HepG2 (cell line): Measurements from ENCODE around the gene CA9. TPM values are rescaled to one million over a fixed set of nuclear protein-coding genes. Genes with fewer than 3 reads are reported as not detected.
A peak's percentile ranks its signal among the peaks of the same experiment; 100 is the strongest.

Experiments used
- ARID4A ChIP-seq: sonication (generic); formaldehyde crosslinking; IDR thresholded peaks from 2 replicates; pipeline ENCODE4 v1.5.0; 2020; ENCODE audit warnings: mild to moderate bottlenecking, missing genetic modification reagents, borderline replicate concordance
- CBX1 ChIP-seq: IDR thresholded peaks from one replicate; pipeline ENCODE4 v1.6.1; 2016; ENCODE audit warnings: antibody characterized with exemption, low read depth
- CCDC6 ChIP-seq: sonication (generic); formaldehyde crosslinking; IDR thresholded peaks from 2 replicates; pipeline ENCODE4 v1.8.1; 2022; ENCODE audit warnings: mild to moderate bottlenecking, missing genetic modification reagents, moderate library complexity
- CHCHD3 ChIP-seq: sonication (generic); formaldehyde crosslinking; IDR thresholded peaks from 2 replicates; pipeline ENCODE4 v1.8.0; 2022; ENCODE audit warnings: mild to moderate bottlenecking, missing genetic modification reagents, moderate library complexity
- NCOR1 ChIP-seq: fragments of 200-600 bp; sonication (generic); IDR thresholded peaks from 2 replicates; pipeline ENCODE4 v1.7.0; 2017; ENCODE audit warnings: antibody characterized with exemption, low read length, borderline replicate concordance
- PHF5A ChIP-seq: IDR thresholded peaks from one replicate; pipeline ENCODE4 v1.6.1; 2018; ENCODE audit warnings: low read depth, missing genetic modification reagents; ENCODE audit not compliant: unreplicated experiment
- ZBTB38 ChIP-seq: sonication (generic); formaldehyde crosslinking; IDR thresholded peaks from 2 replicates; pipeline ENCODE4 v1.5.1; 2020; ENCODE audit warnings: mild to moderate bottlenecking, missing genetic modification reagents
- ZBTB49 ChIP-seq: sonication (generic); formaldehyde crosslinking; IDR thresholded peaks from 2 replicates; pipeline ENCODE4 v1.4.0; 2020; ENCODE audit warnings: missing genetic modification reagents, borderline replicate concordance
- ZFP36L1 ChIP-seq: sonication (generic); formaldehyde crosslinking; IDR thresholded peaks from 2 replicates; pipeline ENCODE4 v1.8.0; 2022; ENCODE audit warnings: mild to moderate bottlenecking, missing genetic modification reagents, moderate library complexity
- ZIK1 ChIP-seq: sonication (generic); formaldehyde crosslinking; IDR thresholded peaks from 2 replicates; pipeline ENCODE4 v1.5.0; 2020; ENCODE audit warnings: mild to moderate bottlenecking, low read depth, missing genetic modification reagents, borderline replicate concordance
- ZNF124 ChIP-seq: sonication (generic); formaldehyde crosslinking; IDR thresholded peaks from 2 replicates; pipeline ENCODE4 v1.4.0; 2020; ENCODE audit warnings: missing genetic modification reagents
- ZNF292 ChIP-seq: sonication (generic); formaldehyde crosslinking; IDR thresholded peaks from 2 replicates; pipeline ENCODE4 v1.8.1; 2022; ENCODE audit warnings: mild to moderate bottlenecking, low read depth, missing genetic modification reagents, borderline replicate concordance
- ZNF597 ChIP-seq: sonication (generic); formaldehyde crosslinking; IDR thresholded peaks from 2 replicates; pipeline ENCODE4 v1.5.0; 2020; ENCODE audit warnings: missing genetic modification reagents
- ZNF605 ChIP-seq: sonication (generic); formaldehyde crosslinking; IDR thresholded peaks from 2 replicates; pipeline ENCODE4 v1.8.0; 2022; ENCODE audit warnings: mild to moderate bottlenecking, missing genetic modification reagents
- polyA plus RNA-seq, 8 experiments: library from polyadenylated mRNA; depleted of rRNA in 3 of 8; stranded (reverse) in 7 of 8; unstranded in 1 of 8; fragments of >200 nt; fragmentation: Illumina TruSeq in 4 of 8; extraction: Trizol in 4 of 8; gene quantifications; 2 replicates each; pipeline versions ENCODE4 v1.2.1 to v1.2.3, GENCODE V29; 2011 to 2016; ENCODE audit warnings: low read depth in 4 of 8, missing spikeins in 1 of 8, mixed read lengths in 1 of 8; ENCODE audit not compliant: insufficient read depth in 1 of 8
- total RNA-seq, 5 experiments: library from RNA; depleted of rRNA; stranded (reverse); fragments of >200 nt; fragmentation: Illumina TruSeq; extraction: Trizol; gene quantifications; 2 replicates each; pipeline ENCODE4 v1.2.3, GENCODE V29; 2016; ENCODE audit warnings: low read depth in 1 of 5
- TF ChIP-seq, protein P1 (sequence below): IDR thresholded peaks from 2 replicates; pipeline ENCODE4 v1.6.1; 2018; ENCODE audit warnings: missing genetic modification reagents, mild to moderate bottlenecking, missing compliant biosample characterization

CA9 gene
- total and polyA plus RNA-seq, 2 of the 13 experiments (the other 11 are each of a cell fraction or from before 2014, with no cell fraction given), result 0.13 to 152 TPM

- TF ChIP-seq ARID4A (CRISPR knock-in tag) (peak; percentile 35; the same call in 1 of the 2 replicates), ZNF124 (CRISPR knock-in tag) (no peak), ZFP36L1 (CRISPR knock-in tag) (no peak), ZNF292 (CRISPR knock-in tag) (no peak), ZBTB38 (CRISPR knock-in tag) (no peak), CHCHD3 (CRISPR knock-in tag) (no peak), ZBTB49 (CRISPR knock-in tag) (no peak), CCDC6 (CRISPR knock-in tag) (no peak), ZNF597 (CRISPR knock-in tag) (no peak), ZIK1 (CRISPR knock-in tag) (no peak), NCOR1 (no peak), PHF5A (CRISPR knock-in tag) (no peak), CBX1 (no peak), ZNF605 (CRISPR knock-in tag) (no peak)
- TF ChIP-seq, protein P1, sequence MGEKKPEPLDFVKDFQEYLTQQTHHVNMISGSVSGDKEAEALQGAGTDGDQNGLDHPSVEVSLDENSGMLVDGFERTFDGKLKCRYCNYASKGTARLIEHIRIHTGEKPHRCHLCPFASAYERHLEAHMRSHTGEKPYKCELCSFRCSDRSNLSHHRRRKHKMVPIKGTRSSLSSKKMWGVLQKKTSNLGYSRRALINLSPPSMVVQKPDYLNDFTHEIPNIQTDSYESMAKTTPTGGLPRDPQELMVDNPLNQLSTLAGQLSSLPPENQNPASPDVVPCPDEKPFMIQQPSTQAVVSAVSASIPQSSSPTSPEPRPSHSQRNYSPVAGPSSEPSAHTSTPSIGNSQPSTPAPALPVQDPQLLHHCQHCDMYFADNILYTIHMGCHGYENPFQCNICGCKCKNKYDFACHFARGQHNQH, result no peak
Measured at GRCh38 chr9:35729700-35730485, 56.2 kb downstream of the CA9 start (continued).
